Astrocyte of the cerebellum (primary cell): Measurements from ENCODE around the gene MARCHF10.

Experiments used
- DNase-seq: peaks from one replicate; pipeline ENCODE4 v3.0.0-alpha.2; 2011; ENCODE audit warnings: low read depth
- H3K4me3 ChIP-seq: 2 replicates; pipeline ENCODE4 v1.5.1; 2011; ENCODE audit warnings: mild to moderate bottlenecking, low read depth, low read length, moderate library complexity
- in situ Hi-C: cut with HindIII; loops from 2 replicates; pipeline ENCODE4 v1.10.0; 2017; ENCODE audit warnings: low sequenced_read_pairs
- TF ChIP-seq, protein P1 (sequence below): IDR thresholded peaks from 2 replicates; pipeline ENCODE4 v1.5.1; 2012; ENCODE audit warnings: low read length, low read depth, moderate library complexity, mild to moderate bottlenecking; ENCODE audit errors: missing control alignments

MARCHF10 gene

DNA sequence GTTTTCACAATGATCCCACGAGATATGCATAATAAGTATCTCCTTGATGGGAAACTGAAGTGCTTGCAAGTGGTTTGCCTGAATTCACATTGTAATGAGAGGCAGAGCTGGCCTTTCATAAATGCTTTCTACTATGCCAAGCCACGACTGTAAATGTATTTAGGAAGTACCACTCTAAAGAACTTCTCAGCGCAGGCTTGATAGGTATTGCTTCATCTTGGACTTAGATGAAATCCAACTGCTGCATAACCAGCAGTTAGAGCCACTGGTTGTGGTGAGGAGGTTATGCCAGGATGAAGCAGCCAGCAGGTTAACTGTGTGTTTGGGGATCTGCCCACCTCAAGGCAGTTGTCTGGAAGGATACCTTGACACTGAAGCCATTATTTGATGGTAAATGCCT is 26.8 kb downstream of the MARCHF10 start:
- in situ Hi-C loops = no loop called here
- DNase-seq = no peak
- no peak overlapping the region for H3K4me3 ChIP-seq
- TF ChIP-seq, protein P1, sequence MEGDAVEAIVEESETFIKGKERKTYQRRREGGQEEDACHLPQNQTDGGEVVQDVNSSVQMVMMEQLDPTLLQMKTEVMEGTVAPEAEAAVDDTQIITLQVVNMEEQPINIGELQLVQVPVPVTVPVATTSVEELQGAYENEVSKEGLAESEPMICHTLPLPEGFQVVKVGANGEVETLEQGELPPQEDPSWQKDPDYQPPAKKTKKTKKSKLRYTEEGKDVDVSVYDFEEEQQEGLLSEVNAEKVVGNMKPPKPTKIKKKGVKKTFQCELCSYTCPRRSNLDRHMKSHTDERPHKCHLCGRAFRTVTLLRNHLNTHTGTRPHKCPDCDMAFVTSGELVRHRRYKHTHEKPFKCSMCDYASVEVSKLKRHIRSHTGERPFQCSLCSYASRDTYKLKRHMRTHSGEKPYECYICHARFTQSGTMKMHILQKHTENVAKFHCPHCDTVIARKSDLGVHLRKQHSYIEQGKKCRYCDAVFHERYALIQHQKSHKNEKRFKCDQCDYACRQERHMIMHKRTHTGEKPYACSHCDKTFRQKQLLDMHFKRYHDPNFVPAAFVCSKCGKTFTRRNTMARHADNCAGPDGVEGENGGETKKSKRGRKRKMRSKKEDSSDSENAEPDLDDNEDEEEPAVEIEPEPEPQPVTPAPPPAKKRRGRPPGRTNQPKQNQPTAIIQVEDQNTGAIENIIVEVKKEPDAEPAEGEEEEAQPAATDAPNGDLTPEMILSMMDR = no peak

DNA sequence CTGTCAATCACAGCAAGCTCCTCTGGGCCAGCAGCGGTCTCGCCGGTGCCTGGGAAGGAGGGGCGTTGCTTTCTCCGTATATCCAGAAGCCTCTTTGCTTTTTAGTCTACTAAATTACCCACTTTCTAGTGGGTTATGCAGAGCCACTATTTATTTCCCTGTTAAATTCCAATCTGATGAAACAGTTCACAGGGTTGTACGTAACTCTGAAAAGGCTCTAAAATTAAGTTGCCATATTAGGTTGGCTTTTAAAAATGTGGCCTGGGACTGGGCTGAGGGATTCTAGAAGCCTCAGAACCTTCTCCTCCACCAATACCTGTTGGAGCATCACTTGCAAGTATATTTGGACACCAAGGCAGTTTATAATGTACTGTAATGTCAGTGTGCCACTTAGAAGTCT is 27.2 kb downstream of the MARCHF10 start:
- TF ChIP-seq, protein P1 = no peak
- H3K4me3 ChIP-seq = no peak overlapping the region
- DNase-seq = no peak
- in situ Hi-C loops = no loop called here

DNA sequence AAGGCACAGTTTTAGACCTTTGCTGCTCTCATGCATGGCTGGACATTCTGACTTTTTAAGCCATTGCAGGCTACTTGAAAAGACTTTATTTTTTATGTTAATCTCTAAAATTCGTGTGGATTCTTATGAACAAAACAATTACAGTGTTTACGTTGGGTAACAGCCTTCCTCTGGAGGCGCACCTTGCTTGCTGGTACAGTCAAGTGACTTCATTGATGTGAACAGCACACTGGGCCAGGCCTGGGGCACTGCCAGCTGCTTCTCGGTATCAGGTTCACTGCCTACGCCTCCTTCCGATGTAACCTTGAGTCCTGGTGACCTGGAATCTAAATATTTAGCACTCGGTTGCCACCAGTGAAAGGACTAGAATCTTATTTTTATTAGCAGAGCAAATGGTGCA is 27.8 kb downstream of the MARCHF10 start:
- H3K4me3 ChIP-seq = no peak overlapping the region
- TF ChIP-seq, protein P1 = no peak
- DNase-seq = no peak
- in situ Hi-C loops = no loop called here

DNA sequence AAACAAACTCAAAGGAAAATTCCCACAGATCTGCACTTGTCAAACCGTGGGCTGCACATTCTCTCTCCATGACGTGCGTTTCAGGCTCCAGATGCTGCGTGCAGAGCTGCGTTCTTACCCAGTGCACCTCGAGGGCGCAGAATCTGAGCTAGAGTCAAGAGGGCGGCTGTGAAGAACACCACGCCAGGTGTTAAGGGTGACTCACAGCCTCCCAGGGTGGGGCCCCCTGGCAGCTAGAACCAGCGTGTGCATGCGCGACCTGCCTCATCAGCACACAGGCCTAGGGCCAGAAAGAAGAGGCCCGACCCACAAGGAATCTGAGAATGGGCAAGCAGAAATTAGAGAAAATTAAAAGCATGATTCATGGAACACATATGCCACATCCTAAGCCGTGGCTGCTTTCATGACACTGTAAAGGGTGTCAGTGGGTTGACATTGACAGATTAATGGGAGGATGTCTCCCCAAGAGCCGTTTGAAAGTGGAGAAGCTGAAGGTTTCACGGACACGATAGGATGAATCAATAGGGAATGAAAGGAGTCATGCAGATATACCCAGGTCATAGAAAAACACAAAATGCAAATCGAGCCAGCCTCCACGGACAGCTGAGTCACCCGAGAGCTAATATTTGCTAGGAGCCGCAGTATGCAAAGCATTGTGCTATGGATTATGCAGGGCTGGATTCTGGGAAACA is 29.0 kb downstream of the MARCHF10 start:
- peak; percentile 94 for DNase-seq
- TF ChIP-seq, protein P1 = no peak
- in situ Hi-C loops = no loop called here
- H3K4me3 ChIP-seq = no peak overlapping the region

DNA sequence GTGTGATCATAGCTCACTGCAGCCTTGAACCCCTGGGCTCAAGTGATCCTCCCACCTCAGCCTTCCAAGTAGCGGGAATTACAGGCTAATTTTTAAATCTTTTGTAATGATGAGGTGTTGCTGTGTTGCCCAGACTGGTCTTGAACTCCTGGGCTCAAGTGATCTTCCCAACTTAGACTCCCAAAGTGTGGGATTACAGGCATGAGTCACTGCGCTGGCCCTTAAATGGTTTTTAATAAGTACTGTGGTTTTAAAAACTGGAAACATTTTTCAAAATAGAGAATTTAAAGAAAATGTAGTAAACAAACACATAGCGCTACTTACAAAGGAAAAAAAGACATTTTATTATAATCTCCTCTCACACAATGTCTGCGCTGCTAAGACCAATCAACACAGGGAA is 32.2 kb downstream of the MARCHF10 start:
- TF ChIP-seq, protein P1 = no peak
- H3K4me3 ChIP-seq = no peak overlapping the region
- in situ Hi-C loops = no loop called here
- no peak for DNase-seq

DNA sequence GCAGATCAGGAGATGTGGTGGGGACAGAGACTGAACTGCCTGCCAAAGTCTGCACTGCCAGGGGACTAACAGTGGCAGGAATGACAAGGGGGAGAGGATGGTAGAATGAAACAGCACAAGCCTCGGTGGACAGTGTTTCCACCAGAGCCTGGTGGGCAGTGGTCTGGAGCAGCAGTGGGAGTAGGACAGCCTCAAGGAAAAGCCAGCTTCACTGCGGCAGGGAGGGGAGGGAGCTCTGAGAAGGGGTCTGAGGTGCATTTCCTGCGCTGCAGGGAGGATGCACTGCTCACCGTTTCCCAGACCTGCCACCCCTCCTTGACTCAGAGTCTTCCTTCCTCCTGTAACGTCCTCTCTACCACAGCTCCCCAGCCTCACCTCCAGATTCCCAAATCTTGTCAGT is 33.8 kb downstream of the MARCHF10 start:
- in situ Hi-C loops = no loop called here
- DNase-seq = no peak
- TF ChIP-seq, protein P1 = no peak
- H3K4me3 ChIP-seq = no peak overlapping the region

DNA sequence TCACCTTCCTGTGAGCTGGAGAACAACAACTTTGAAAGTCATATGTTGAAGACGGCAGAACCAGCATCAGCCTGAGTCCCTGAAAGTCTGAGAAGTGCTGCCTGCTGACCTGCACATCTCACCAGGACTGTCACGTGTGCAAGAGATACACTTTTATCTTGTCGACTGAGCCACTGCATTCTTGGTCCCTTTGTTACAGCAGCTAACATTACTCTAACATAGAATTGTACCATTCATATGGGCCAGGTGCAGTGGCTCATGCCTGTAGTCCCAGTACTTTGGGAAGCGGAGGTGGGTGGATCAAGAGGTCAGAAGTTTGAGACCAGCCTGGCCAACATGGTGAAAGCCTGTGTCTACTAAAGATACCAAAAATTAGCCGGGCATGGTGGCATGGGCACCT is 40.1 kb downstream of the MARCHF10 start:
- H3K4me3 ChIP-seq = no peak overlapping the region
- TF ChIP-seq, protein P1 = no peak
- no peak for DNase-seq
- in situ Hi-C loops = no loop called here
